GM03348 (cell line): ENCODE measurements around the gene C3.
"Not testable (repeated sequence)": the region's sequence is repeated elsewhere in the genome, so short reads cannot be mapped to it uniquely, and the experiment has no call there.

Source experiments
- DNase-seq: peaks from one replicate; pipeline ENCODE4 v3.0.0; 2012; ENCODE audit warnings: low spot score

C3 gene

DNA sequence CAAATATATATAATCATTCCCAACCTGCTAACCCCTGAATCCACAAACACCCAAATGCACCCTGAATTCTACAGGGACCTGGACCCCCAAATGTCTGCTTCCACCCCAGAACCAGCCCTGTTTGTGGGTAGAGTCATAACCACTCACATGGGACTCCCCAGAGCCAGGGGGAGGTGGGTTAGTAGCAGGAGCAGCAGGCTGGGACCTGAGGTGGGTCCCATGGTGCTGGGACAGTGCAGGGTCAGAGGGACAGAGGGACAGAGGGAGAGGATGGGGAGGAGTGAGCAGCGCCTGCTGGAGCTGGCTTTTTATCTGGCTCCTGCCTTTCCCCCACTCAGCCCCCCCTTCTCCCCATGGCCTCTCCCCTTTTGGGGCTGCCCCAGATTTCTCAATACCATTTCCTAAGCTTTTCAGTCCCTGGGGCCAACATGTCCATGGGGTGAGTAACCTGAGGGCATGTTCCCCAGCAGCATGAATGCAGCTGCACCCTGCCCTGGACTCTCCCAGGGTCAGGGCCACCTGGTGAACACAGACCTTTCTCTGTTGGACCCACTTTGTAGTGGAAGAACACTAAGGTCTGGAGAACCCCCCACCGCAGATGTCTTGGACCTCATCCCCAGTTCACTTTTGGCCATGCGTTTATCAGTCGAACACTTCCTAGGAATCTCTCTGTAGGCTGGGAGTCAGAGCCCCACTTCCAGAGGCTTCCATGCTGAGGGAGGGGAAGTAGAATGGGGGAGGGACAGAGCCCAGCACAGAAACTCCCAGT is at the start of gene C3:
Gene C3 (minus strand): TSS at position 282 of the 769 bp plus-strand sequence. CDS start 61 bp downstream, at position 221.
- DNase-seq = peak; percentile 89

- peak; percentile 47 for DNase-seq
Observed at GRCh38 chr19:6769006-6769619, 48.7 kb upstream of the C3 start.

DNA sequence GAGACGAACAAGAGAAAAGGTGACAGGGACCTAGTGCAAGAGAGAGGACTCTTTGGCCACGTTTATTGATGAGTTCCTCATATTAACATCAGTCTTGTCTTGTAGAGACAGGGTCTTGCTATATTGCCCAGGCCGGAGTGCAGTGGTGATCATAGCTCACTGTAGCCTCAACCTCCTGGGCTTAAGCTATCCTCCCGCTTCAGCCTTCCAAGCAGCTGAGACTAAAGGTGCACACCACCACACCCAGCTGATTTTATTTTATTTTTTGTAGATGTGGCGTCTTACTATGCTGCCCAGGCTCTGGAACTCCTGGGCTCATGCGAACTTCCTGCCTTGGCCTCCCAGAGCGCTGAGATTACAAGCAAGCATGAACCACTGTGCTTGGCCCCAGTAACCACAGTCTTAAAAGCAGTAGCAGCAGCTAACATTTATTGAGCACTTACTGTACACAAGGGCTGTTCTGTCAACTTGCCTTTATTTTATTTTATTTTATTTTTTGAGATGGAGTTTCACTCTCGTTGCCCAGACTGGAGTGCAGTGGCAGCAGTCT is 47.9 kb upstream of the C3 start:
- DNase-seq = peak; percentile 4

GRCh38 chr19:6767357-6768235 is 47.1 kb upstream of the C3 start, which contains the start of gene SH2D3A:
SH2D3A (minus strand) TSS chr19:6767435; CDS start chr19:6763748, 3,687 bp downstream.
- no peak for DNase-seq

GRCh38 chr19:6767081-6767356 is 46.6 kb upstream of the C3 start:
- no peak for DNase-seq

GRCh38 chr19:6766357-6767080 is 46.1 kb upstream of the C3 start:
- no peak for DNase-seq

- no peak for DNase-seq
Observed at GRCh38 chr19:6765738-6766356, 45.4 kb upstream of the C3 start.

DNA sequence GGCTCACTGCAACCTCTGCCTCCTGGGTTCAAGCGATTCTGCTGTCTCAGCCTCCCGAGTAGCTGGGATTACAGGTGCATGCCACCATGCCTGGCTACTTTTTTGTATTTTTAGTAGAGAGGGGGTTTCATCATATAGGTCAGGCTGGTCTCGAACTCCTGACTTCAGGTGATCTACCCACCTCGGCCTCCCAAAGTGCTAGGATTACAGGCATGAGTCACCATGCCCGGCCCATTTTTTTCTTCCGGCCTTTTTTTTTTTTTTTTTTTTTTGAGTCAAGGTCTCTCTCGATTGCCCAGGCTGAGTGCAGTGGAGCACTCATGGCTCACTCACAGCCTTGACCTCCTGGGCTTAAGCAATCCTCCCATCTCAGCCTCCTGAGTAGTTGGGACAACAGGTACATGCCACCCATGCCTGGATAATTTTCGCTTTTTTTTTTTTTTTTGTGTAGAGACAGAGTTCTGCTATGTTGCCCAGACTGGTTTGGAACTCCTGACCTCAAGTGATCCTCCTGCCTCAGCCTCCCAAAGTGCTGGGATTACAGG is 41.9 kb upstream of the C3 start:
- DNase-seq = not testable (repeated sequence)

GRCh38 chr19:6761053-6761676 is 40.7 kb upstream of the C3 start:
- peak; percentile 15 for DNase-seq

DNA sequence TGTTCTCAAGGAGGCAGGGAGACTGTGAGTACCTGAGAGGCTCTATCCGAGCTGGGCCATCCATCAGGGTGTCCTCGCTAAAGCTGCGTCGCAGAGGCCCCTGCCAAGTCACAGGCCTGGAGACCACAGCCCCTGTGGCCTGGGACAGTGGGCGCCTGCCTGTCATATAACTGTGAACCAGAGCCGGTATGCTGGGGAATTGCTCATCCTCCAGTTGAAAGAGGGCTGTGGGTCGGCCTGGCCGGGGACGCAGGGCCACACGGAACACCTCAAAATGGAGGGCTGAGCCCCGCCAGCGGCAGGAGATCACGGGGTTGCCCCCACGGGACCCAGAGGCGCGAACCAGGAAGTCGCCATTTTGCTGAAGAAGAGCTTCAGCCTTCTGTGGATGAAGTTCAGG is 40.2 kb upstream of the C3 start:
- DNase-seq = peak; percentile 1

DNA sequence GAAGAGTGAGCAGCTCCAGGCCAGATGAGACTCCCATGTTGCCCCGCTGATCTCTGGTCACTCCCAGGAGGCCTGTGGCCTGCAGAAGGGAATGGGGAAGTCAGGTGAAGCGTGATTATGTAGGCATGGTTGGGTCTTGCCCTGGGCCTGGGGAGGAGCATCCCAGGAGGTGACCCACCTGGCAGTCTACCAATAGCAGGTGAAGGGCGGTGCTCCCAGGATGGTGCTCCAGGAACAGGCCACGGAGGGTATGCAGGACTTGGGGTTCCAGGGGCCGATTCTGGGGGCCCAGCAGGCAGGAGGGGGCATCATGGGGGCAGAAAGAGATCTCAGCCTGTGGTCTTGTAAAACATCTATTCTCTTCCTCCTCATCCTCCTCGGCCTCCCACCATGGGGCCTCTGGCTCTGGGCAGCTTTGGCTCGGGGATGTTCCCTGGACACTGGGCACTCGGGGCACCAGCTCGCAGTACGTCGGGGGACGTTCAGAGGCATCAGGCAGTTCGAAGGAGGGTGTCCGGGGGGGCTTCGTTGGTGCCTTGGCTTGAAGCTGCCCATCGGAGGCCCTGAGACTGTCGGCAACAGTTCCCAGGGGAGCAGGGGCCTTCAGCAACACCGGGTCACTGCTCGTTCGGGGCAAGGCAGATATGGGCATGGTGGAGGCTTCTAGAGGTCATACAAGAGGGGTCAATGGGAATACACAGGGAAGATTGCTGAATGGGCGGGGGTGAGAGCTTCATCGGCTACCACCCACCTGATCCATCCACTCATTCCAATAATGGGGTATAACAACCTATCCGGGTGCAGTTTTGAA is 34.4 kb upstream of the C3 start:
- DNase-seq = no peak

DNA sequence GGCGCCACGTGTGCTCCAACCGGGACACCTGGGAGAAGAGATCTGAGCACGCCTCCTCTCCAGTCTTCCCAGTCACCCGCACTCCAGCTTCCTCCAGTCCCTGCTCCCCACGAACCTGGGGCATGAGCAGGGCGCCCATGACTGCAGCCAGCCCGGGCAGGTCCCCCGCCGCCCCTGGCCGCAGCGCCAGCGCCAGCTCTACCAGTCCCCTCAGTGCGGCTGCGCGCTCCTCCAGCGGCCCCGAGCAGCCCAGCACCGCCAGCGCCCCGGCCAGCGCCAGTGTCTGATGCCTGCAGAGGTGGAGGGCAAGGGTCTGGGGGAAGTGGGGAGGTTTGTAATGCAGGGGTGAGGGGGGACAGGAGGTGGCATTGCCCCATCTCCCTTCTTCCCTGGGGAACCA is 33.7 kb upstream of the C3 start:
- no peak for DNase-seq

GRCh38 chr19:6753178-6754031 is 33.0 kb upstream of the C3 start:
- peak; percentile 89 for DNase-seq

DNA sequence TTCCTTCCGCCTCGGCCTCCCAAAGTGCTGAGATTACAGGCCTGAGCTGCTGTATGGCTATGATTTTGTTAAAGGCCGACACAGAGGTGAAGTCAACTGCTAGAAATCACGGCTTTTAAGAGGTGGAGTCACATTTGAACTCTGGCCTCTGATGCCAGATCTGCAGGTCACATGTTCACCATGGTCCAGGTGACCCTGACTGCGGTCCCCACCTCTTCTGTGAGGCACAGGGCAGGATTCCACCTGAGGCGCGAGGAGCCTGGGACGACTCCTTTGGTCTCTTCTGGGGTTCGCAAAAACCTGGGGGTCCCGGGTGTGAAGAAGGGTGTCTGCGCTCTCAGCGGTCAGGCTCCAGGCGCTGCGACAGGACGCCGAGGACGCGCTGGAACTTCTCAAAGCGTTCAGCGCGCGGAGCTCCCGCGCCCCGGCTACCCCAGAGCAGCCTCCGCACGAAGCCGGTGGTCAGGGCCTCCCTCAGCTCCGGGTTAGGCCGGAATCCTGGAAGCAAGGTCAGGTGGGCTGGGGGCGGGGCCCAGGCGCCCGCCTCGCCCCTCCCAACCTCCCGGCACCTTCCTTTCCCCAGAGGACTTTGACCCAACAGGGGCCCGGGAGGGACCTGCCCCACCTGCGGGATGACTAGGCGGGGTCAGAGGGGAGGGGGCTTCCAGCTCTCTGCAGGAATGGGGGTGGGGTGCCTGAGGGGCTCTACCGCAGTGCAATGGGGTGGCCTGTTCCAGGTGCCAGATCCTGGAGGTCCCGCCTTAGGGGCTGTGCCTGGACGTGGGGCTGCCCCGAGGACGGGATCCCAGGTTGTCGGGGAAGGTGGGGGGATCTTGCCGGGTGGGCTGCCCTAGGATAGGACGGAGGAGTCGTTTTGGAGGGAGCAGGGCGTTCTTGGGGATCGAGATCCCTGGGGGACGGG is 32.1 kb upstream of the C3 start:
- no peak for DNase-seq

DNA sequence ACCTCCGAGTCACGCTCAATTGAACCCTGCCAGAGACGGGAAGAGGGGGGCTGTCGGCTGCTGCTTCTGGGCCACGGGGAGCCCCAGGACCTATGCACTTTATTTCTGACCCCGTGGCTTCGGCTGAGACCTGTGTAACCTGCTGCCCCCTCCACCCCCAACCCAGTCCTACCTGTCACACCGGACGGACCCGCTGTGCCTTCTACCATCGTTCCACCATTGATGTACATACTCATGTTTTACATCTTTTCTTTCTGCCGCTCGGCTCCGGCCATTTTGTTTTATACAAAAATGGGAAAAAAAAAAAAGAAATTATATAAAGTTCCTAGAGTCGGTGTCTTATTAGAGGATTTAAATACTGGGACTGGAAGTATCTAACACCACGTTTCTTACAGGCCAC is 30.7 kb upstream of the C3 start:
- no peak for DNase-seq

- no peak for DNase-seq
Observed at GRCh38 chr19:6750062-6750461, 29.6 kb upstream of the C3 start.

DNA sequence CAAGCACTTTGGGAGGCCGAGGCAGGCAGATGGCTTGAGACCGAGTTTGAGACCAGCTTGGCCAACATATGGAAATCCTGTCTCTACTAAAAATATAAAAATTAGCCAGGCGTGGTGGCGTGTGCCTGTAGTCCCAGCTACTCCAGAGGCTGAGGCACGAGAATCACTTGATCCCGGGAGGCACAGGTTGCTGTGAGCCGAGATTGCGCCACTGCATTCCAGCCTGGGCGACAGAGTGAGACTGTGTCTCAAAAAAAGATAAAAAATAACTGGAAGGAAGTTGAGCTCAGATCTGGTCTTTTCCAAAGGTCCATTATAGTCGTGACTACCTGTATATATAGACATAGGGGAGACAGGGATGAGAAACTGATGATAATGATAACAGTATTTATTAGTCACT is 28.1 kb upstream of the C3 start:
- not testable (repeated sequence) for DNase-seq

DNA sequence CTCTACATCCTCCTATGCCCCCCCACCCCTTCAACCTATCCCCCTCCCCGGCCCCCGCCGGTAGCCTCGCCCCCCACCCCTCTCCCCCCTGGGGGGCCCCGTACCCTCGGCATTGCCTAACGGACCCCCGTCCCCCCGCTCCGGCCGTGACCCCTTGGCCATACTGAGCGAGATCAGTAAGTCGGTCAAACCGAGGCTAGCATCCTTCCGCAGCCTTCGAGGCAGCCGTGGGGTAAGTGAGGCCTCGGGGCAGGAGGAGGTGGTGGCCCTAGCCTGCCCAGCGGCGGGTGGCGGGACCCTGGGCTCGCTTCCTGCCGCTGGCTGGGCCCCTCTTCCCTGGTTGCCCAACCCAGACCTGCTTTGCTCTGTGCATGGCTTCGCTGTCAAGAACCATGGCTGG is 25.5 kb upstream of the C3 start:
- no peak for DNase-seq
